SK-N-SH (cell line): ENCODE data around the gene MYLK3.

Source experiments
- CTCF ChIP-seq: fragments of 200-600 bp; sonication (generic); IDR thresholded peaks from 2 replicates; pipeline ENCODE4 v1.6.1; 2017; ENCODE audit warnings: antibody characterized with exemption, mild to moderate bottlenecking, moderate library complexity
- FOXM1 ChIP-seq: IDR thresholded peaks from 2 replicates; pipeline ENCODE4 v1.4.0; 2012; ENCODE audit warnings: low read depth, mild to moderate bottlenecking
- TF ChIP-seq, protein P1 (sequence below): IDR thresholded peaks from 2 replicates; pipeline ENCODE4 v1.6.1; 2012; ENCODE audit warnings: mild to moderate bottlenecking, low read depth, low read length, moderate library complexity

DNA sequence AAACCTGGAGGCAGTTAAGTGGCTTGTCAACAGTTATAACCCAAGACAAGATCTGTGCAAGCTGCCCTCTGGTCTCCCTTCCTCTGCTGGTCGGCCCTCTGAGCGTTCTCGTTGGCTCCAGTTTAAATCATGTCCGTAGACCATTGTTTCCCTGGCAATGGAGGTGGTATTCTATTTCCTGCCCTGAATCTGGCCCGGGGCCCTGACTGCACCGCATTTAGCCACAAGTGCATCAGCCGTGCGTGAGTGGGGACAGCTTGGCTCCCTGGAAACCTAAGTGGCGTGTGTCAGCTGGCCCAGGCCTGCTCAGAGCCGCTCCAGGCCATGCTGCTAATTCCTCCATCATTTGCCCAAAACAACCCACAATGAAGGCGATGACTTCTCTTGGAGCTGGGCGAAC lies 15.0 kb upstream of the MYLK3 start:
- TF ChIP-seq CTCF = no peak
- TF ChIP-seq, protein P1, sequence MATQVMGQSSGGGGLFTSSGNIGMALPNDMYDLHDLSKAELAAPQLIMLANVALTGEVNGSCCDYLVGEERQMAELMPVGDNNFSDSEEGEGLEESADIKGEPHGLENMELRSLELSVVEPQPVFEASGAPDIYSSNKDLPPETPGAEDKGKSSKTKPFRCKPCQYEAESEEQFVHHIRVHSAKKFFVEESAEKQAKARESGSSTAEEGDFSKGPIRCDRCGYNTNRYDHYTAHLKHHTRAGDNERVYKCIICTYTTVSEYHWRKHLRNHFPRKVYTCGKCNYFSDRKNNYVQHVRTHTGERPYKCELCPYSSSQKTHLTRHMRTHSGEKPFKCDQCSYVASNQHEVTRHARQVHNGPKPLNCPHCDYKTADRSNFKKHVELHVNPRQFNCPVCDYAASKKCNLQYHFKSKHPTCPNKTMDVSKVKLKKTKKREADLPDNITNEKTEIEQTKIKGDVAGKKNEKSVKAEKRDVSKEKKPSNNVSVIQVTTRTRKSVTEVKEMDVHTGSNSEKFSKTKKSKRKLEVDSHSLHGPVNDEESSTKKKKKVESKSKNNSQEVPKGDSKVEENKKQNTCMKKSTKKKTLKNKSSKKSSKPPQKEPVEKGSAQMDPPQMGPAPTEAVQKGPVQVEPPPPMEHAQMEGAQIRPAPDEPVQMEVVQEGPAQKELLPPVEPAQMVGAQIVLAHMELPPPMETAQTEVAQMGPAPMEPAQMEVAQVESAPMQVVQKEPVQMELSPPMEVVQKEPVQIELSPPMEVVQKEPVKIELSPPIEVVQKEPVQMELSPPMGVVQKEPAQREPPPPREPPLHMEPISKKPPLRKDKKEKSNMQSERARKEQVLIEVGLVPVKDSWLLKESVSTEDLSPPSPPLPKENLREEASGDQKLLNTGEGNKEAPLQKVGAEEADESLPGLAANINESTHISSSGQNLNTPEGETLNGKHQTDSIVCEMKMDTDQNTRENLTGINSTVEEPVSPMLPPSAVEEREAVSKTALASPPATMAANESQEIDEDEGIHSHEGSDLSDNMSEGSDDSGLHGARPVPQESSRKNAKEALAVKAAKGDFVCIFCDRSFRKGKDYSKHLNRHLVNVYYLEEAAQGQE = no peak
- TF ChIP-seq FOXM1 = no peak
